ENCODE measurements around the gene KRTAP22-1.

Gene KRTAP22-1

DNA sequence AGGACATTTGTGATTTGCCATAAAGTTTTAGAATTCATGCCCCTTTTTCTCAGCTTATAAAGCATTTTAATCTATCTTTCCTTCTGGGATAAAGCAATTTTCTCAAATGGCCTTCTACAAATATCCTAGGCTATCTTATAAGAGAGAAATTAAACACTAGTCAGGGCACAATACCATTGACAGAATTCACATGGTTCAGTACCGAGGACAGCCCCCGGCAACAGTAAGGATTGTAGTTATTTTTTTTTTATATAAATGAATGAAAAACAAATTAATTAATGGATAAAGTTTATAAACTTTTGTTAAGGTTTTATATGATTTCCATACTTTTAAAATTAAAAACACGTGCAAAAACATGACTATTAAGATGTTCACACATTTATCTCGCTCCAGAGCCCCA lies 27.2 kb downstream of the KRTAP22-1 start:
- no peak for DNase-seq

DNA sequence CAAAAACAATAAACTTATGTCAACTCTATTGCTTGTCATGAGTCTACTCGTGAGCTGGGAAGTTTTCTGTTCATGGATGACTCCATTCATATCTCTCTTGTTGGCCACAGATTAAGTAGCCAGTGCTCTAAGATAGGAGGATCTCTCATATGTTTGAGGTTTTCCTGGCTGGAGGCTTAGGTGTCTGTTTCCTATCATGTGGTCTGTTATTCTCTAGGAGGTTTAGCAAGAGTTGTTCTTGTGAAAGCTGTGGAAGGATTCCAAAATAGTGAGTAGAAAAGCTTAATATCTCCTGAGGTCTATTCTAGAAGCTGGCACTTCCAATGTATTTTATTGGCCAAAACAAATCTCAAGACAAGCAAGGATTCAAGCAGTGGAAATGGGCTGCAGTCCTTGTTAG lies 28.3 kb downstream of the KRTAP22-1 start:
- DNase-seq: no peak

DNA sequence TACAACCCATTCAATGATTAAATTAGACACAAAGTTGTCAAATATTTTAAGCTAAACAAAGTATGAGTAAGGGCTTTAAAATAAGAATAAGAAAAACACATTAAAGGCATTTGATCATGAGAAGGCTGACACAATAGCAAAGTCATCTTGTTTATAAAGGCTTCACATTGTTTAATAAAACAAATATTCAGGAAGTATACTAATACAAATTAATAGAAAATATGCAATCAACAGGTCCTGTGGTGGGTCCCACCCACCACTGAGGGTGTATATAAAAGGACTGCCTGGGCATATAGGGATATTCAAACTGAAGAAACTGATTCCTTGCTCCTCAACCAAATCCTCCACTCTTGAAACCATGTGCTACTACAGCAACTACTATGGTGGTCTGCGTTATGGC lies 34.0 kb downstream of the KRTAP22-1 start, which contains the start of gene KRTAP20-2:
TSS of gene KRTAP20-2 (plus strand) at position 301 of the 400 bp plus-strand sequence. CDS start at position 359, 58 bp downstream.
- no peak for DNase-seq

DNA sequence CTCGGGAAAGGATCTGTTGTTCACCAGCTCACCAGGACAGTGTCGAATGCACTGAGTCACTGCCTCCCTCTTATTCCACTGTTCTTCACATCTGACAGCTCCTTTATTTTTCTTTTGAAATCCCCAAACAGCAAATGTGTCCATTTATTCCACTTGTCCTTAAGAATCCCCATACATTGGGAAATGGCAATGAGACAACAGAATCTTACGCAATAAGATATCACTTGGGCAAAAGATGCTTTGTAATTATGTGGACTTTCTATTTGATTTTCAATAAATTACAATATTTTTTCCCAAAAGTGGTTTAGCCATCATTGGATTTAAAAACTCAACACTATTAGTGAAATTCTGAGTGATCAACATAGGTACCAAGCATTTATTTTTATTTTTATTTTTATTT lies 37.8 kb downstream of the KRTAP22-1 start:
- DNase-seq: no peak

DNA sequence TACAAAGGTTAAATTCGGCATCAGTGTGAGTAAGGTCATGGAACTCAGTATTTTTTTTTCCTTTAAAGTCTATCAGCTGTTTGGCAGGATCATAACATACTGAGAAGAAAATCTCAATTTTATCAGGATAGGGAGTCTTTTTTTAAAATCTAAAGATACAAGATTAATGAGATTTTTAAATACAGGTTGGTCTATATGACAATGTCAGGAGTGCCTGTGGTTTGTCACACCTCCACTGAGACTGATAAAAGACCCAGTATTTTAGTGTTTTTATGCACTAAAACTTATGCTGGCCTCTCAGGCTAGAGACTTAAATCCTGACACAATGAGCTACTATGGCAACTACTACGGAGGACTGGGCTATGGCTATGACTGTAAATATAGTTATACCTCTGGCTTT lies 41.7 kb downstream of the KRTAP22-1 start, which contains the start of gene KRTAP20-3:
TSS of gene KRTAP20-3 (plus strand) at position 301 of the 400 bp plus-strand sequence.
- no peak for DNase-seq

DNA sequence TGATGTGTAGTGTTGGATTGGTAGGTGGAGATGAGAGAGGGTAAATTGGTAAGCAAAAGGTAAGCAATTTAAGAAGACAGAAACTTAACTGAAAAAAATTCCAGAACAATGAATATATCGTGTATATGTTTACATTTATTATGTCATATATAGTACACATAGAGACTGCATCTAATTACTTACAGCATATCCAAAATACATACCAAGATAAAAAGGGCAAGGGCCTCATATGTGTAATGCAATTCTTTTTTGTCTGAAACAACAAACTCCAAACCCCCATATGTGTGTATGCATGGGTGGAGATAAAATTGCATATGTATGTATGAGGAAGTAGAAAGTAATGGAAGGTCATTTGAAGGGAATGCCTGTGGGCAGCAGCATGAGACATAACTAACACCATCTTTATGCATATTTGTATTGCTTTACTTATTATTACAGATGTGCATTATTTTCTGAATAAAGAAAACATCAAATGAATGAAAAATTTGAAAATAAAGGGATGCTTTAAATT lies 46.1 kb downstream of the KRTAP22-1 start:
- DNase-seq: no peak
